ENCODE results near the gene CACNA1G.

- TF ChIP-seq CTCF (IDR thresholded peaks at IDR 0.05) (no peak), POLR2A (IDR thresholded peaks at IDR 0.05) (no peak)
These were observed 19.7 kb upstream of the CACNA1G start for GRCh38 chr17:50540560-50541401.
